COR-L47 (cell line): ENCODE measurements around the gene PLPP1.

Experiments
- DNase-seq: peaks from one replicate; lab custom pipeline; 2025; lab: John Stamatoyannopoulos, UW

The PLPP1 gene

DNA sequence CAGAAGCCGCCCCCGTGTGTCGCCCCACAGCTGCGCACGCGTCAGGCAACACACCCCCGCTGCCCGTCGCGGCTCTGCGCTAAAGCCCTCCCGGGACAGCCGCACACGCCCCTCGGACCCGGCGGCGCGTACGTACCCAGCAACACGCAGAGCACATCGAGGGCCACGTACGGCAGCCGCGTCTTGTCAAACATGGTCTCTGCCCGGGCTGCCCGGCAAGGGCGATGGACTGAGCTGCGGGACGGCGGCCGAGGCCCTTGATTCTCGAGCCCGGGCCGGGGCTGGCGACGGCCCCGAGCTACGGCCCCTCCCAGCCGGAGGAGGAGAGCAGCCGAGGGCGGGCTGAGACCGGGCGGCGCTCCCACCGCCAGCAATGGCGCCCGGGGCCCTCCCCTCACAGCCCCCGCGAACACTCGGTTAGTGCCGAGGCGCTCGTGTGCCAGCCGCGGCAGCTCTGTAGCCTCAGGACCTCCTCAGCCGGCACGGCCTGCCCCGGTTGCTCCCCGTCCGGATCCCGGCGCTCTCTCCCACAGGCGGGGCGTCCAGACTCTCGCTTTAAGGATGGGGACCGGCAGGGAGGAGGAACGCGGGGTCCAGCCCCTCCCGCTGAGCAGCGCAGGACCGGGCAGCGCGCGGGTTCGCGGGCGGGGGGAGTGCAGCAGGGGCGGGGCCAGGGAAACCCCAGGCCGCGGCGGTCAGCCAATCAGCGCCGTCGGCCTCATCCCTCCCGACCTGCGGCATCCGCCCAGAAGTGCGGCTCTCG lies at the start of gene PLPP1:
TSS of gene PLPP1 (minus strand) at position 529 of the 763 bp plus-strand sequence. CDS start at position 194, 335 bp downstream.
- DNase-seq: peak; percentile 83

DNA sequence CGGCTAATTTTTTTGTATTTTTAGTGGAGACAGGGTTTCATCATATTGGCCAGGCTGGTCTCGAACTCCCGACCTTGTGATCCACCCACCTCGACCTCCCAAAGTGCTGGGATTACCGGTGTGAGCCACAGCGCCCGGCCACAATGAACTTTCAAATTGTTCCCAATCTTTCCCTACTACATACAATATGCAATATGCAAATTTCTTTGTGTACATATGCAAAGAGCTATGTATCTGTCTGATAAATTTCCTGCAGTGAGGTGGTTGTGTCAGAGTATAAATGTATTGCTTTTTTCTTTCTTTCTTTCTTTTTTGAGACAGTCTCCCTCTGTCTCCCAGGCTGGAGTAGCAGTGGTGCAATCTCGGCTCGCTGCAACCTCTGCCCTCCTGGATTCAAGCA lies 48.8 kb upstream of the PLPP1 start:
- no peak for DNase-seq

DNA sequence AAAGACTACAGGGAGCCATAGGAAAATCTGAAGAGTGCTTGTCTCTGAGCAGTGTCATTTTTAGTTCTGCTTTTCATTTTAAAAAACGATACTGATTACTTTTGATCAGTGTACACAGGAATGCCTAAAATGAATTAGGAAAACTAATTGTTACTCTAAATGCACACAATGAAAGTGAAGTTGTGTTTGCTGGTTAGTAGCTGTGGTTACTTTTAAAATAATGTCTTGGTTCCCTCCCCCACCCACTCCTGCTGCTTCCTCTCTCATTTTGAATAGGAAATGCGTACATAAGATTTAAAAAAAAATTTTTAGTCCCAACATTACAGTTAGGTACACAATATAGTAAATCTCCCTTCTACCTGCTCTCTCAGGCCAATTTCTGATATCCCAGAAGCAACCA lies 47.5 kb upstream of the PLPP1 start:
- DNase-seq: no peak

DNA sequence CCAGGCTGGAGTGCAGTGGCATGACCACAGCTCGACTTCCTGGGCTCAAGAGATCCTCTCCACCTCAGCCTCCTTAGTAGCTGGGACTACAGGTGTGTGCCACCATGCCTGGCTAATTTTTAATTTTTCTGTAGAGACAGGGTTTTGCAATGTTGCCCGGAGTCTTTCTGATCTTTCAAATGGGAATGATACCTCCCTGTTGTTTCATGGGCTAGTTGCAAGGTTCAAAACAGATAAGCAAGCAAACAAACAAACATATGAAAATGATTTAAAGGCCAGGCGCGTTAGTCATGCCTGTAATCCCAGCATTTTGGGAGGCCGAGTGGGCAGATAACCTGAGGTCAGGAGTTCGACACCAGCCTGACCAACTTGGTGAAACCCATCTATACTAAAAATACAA lies 45.3 kb upstream of the PLPP1 start:
- DNase-seq: no peak

DNA sequence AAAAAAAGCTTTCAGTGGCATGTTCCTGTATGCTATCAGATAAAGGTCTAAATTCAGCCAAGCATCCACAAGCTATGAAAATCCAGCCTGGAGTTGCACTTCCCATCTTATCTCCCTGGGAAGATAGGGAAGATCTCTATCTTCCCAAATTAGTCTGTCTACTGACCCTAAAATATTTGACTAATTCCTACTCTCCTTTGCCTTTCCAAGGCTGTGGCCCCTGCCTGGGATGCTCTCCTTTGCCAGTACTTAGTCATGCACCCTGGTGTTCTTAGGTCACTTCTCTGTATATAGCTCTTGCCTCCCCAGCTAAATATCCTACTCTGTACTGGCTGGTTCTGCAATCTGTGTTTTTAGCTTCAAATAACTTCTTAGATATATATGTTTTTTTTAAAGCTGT lies 44.0 kb upstream of the PLPP1 start:
- no peak for DNase-seq

DNA sequence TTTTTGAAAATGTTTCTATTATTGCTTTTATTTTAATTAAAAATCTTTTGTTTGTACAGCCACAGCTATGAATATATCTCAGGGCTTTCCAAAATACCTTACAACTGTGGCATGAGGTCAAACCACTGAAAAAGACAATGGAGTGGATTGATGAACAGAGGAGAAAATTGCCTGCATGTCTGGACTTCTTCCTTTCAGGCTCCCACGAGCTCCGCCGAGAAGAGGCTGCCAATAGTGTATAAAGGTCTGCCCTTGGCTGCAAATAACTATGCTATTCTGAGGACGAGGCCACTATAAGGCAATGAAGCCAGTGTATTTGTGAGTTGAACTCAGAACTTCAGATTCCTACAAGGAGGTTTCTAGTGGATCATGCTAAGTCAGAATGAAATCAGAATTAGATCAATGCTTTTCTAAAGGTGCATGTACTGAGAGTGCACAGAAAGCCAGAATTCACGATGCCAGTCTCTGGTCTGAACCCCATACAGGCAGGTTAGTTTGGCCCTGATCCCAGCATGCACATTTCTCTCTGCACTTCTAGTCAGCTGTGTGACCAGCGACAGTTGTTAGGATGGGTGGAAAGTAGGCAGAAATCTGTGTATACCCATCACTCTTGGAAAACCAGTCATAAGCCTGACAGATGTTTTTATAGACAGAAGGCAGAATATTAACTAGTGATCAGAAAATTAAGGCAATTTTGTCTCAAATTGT lies 42.7 kb upstream of the PLPP1 start:
- no peak for DNase-seq

DNA sequence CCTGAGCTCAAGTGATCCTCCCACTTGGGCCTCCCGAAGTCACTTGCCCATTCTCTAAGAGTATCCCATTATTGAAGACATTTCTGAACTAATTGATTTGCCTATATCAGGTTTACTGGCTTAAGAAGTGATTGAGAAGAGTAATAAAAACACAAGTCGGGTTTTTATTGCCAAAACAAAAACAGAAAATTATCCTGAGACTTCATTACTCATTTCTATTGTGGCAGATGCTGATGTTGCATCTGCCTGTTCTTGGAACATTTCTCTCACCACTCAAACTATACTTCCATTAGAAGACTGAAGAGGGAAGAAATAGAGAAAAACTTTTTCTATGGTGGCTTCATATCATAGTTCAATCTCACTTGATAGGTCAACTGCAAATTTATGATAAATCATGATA lies 41.9 kb upstream of the PLPP1 start:
- no peak for DNase-seq

DNA sequence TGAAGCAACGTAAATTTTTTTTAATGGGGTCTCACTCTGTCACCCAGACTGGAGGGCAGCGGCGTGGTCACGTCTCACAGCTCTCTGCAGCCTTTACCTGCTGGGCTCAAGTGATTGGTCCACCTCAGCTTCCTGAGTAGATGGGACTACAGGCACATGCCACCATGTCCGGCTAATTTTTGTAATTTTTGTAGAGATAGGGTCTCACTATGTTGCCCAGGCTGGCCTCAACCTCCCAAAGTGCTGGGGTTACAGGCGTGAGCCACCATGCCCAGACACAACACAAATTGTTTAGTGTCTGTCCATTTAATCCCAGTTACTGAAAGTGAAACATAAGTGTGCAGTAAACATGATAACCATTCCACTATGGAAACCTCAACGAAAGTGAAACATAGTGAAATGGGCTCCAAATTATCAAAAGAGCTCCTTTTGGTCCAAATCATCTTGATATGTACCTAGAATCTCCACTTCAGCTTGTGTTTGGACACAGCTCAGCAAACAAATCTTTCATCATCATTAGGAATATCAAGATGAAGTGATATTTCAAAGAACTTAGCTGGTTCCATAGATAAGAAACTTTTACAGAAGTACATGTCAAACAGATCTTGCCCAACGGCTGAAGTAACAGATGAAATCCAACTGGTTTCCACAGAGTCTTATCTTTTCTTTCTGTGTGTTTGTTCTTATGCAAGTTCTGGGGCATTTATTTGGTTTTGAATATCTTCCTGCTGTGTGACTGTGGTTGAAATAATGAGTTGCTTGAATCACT lies 41.2 kb upstream of the PLPP1 start:
- DNase-seq: no peak

DNA sequence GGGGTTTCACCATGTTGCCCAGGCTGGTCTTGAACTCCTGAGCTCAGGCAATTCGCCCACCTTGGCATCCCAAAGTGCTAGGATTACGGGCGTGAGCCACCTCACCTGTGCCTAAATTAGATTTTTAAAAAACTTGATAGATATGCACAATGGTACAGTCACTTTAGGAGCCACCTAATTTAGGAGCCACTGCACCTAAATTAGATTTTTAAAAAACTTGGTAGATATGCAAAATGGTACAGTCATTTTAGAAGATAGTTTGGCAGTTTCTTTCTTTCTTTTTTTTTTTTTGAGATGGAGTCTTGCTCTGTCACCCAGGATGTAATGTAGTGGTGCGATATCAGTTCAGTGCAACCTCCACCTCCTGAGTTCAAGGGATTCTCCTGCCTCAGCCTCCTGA lies 37.8 kb upstream of the PLPP1 start:
- DNase-seq: no peak

DNA sequence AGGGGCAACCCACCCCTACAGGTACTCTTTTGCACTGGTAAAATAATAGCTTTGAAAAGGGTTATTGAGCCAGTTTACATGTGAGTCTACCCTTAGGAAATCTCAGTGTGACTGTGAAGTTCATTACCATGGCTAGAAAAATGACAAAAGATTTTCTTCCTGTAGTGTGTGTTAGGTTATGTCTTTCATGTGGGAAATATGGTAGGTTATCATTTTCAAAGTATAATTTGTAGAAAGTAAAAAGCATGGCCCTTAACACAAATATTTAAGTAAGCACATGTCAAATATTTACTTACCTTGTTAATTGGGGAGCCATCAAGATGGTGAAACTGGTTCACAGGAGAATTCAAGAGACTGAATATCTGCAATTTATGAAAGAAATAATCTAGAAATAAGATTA lies 37.3 kb upstream of the PLPP1 start:
- DNase-seq: no peak

DNA sequence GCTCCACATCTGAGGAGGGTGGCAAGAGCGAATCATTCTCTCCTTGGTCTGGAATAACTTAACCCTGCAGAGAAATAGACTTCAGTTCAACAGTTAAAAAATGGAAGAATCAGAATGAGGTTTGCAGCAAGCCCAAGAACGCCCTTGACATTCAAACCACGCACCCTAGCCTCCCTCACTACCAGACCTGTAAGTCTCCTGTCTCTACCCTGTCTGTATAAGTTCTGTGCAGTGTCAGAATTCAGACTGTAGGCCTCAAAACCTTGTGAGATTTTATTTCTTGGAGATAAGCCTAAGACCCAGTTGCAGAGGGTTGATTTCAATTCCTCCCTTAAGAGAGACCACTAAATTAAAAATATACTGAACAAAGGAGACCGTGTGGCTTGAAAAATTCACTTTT lies 35.8 kb upstream of the PLPP1 start:
- no peak for DNase-seq

DNA sequence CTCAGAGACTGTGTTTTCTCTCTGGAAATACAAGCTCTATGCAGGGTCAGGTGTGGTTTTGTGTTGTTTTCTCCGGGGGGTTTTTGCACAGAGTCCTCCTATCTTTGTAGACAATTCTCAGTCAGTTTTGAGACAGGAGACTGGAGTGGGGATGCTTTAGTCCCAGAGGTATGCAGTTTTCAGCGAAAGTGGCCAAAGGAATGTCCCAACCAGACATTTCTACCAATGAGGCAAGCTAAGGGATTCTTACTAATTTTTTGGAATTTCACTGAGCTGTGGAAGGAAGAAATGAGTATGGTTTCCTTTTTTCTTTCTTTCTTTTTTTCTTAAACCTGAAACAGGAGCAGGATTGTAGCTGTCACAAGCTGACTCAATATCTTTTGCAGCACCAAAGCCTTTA lies 35.3 kb upstream of the PLPP1 start:
- DNase-seq: no peak

DNA sequence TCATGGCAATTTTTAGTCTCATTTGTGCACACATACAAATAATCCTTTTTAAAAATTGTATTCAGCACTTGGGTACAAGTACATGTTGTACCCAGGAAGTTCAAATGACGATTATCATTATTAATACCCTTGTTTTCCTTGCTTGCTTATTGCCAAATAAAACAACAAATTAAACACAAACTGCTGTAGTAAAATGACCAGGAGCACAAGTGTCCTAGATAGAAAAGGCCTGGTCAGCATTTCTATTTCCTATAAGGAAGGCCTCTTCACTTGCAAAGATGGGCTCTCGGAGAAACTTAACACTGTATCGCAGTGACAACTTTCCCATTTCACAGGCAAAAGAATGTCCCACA lies 34.7 kb upstream of the PLPP1 start:
- DNase-seq: no peak

DNA sequence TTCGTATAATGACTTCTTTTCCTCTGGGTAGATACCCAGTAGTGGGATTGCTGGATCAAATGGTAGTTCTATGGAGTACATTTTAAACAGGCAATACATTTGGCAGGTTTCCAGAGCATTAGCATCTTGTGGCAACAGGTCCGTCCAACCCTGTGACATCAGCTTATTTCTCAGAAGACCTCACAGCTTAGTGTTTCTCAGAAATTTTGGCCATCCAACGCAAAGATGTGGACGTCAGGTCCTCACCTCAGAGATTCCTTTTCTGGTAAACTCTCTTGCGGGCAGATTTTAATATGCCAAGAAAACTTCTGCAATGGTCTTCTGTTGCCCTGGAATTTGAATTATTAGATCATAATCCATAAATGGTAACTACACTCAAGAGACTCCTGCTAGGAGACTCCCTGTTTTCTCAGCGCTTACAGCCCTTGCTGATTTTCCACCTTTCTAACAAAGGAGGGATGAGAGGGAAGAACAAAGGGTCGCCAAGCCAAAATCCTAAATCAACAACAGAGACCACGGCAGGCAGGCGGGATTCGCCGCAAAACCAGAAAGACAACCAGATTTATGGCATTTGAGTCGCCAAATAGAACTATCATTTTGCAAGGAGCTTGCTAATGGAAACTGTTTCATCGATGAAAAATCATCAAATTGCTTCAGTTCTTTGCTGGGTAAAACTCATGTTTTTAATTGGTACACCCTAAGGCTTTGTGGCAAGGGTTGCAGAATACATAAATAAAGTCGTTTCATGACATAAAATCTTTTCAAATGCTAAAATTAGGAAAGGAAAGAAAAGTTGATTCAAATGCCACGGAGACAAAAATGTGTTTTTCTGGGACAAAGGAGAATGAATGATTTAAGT lies 34.1 kb upstream of the PLPP1 start:
- no peak for DNase-seq

DNA sequence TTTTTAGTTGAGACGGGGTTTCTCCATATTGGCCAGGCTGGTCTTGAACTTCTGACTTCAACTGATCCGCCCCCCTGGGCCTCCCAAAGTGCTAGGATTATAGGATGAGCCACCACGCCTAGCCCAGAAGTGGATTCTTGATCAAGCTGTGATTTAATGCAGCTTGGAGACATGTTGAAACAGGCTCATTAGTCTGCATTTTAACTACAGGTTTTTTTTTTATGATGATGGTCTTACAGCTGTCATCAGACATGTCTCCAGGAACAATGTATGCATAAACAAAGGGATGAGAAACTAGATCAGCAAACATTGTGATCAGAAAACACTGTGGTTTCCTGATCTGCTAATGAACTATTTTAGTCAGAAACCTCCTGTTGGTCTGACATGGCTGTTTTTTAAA lies 30.0 kb upstream of the PLPP1 start:
- DNase-seq: peak; percentile 37

DNA sequence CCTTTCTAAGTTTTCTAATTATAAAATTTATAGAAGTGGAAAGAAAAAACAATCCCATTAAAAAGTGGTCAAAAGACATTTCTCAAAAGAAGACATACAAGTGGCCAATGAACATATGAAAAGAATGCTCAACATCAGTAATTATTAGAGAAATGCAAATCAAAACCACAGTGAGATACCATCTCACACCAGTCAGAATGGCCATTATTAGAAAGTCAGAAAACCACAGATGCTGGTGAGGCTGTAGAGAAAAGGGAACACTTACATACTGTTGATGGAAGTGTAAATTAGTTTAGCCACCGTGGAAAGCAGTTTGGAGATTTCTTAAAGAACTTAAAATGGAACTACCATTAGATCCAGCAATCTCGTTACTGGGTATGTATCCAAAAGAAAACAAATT lies 23.7 kb upstream of the PLPP1 start:
- DNase-seq: no peak

DNA sequence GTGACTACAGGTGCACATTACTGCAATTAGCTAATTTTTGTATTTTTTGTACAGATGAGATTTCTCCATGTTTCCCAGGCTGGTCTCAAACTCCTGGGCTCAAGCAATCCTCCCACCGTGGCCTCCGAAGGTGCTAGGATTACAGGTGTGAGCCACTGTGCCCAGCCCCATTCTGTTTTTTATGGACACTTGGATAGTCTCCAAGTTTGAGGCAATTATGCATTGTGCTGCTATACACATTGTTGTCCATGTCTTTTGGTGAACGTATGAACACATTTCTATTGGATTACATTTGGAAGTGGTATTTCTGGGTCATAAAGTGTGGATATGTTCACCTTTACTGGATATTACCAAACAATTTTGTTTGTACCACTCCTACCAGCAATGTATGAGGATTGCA lies 22.4 kb upstream of the PLPP1 start:
- peak; percentile 52 for DNase-seq

DNA sequence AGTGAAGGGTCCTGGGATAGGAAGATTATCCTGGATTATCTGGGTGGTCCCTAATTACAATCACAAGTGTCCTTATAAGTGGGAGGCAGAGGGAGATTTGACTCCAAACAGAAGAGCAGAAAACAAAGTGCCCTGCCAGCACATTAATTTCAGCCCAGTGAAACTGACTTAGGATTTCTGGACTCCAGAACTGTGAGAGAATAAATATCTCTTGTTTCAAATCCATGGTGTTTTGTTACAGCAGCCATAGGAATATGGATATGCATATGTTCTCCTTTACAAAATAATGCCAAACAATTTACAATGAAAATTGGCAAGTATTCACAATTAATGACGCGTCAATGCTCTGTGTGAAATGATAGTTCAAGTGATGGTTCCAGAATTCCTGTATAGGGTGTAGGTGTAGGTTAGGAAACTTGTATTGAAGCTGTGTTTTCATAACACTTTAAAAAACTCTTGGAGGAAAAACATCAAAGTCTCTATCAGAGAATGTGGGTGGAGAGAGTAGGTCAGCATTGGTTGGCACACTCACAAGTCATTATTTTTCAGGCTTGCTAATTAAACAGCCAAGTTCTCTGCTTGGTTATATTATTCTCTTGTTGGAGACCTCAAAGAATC lies 19.9 kb upstream of the PLPP1 start:
- no peak for DNase-seq

DNA sequence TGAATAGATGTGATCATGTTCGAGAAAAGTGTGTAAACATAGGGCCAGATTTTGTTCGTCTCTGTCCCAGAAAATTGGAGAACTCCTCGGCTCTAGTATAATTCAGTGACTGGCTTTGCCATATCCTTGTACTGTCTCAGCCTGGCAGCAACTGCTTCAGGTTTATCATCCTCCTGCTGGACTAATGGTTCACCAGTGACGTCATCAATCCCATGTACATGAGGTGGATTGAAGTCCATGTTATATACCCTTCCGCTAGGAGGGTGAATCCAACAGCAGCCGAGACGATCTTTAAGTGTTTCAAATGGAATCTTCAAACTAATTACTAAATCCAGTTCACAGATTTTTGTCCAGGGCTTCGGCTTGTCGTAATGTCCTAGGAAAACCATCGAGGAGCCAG lies 17.1 kb upstream of the PLPP1 start:
- no peak for DNase-seq

DNA sequence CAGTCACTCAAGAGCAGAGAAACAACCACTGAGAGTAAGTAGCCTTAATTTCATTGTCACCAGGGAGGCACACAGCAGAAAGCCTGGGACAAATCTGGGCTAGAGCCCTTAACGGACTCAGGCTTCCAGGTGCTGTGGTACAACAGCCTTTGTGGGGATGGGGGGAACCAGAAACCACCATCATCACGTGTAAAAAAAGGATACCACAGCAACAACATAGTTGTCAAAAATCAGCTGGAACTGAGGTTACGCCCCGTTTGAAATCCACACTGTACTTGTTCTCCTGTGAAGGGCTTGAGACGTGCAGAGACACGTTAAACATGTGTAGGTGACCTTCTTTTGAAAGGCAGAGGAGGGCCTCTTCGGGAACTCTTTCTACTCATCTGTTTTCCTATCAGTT lies 16.6 kb upstream of the PLPP1 start:
- no peak for DNase-seq

DNA sequence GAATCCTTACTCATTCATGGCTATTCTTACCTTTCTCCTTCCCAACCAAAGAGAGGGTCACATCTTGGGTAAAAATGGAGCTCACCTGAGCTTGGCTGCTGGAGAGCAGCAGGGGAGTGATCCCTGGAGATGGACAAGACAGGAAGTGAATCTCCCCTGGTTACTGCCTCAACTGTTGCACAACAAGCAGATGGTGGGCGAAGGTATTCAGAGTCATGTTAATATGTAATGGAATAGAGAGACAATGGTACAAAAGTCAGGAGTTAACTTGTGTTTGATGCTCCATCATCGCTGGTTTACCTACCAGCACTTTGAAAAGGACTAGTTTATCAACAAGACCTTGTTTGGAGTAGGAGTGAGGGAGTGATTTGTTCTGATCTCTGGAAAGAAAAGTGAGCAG lies 13.0 kb upstream of the PLPP1 start:
- no peak for DNase-seq

DNA sequence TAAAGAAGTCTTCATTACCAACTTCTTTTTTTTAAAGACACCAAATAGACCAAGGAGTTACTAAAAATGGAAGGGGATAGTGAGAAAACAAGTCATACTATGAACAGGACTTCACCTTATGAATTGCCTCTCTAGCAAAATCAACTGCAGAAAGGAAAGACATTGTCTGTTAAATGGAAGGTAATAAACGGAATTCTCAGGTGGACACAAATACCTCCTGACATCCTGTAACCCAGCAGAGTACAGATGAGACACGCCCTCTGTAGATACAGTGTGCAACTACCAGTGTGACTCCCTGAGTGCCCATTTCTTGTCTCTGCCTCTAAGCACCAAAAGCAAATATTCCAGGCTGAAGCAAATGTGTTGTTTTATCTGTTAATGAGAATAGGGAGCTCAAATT lies 12.2 kb upstream of the PLPP1 start:
- DNase-seq: no peak
